Osteoblast (primary cell): ENCODE measurements around the gene LHFPL3. TPM values are rescaled to one million over a fixed set of nuclear protein-coding genes. Genes with fewer than 3 reads are reported as not detected.

Experiments used
- DNase-seq: peaks from one replicate; pipeline ENCODE4 v3.0.0; 2011; ENCODE audit warnings: low spot score, mixed read lengths; ENCODE audit not compliant: insufficient read length; ENCODE audit errors: missing footprints
- H2AFZ ChIP-seq: 2 replicates; pipeline ENCODE4 v1.6.0; 2011; ENCODE audit warnings: mild to moderate bottlenecking, low read length
- H3K27ac ChIP-seq: 2 replicates; pipeline ENCODE4 v1.5.1; 2011; ENCODE audit warnings: mild to moderate bottlenecking, low read depth, low read length, moderate library complexity
- H3K27me3 ChIP-seq: 2 replicates; pipeline ENCODE4 v1.6.0; 2012; ENCODE audit warnings: mild to moderate bottlenecking, control low read depth, inconsistent platforms, low read length, moderate library complexity; ENCODE audit not compliant: insufficient read depth
- H3K36me3 ChIP-seq: 2 replicates; pipeline ENCODE4 v1.5.1; 2011; ENCODE audit warnings: mild to moderate bottlenecking, low read length, control low read depth, moderate library complexity; ENCODE audit not compliant: insufficient read depth
- H3K4me1 ChIP-seq: 2 replicates; pipeline ENCODE4 v1.5.1; 2011; ENCODE audit warnings: mild to moderate bottlenecking, low read length, control low read depth, moderate library complexity; ENCODE audit not compliant: insufficient read depth
- H3K4me2 ChIP-seq: 2 replicates; pipeline ENCODE4 v1.6.0; 2011; ENCODE audit warnings: mild to moderate bottlenecking, low read length; ENCODE audit not compliant: insufficient read depth
- H3K4me3 ChIP-seq: fragments of 200-600 bp; sonication (generic); 3 replicates; pipeline ENCODE4 v1.5.1; 2012; ENCODE audit warnings: mild to moderate bottlenecking, low read length, inconsistent platforms; ENCODE audit not compliant: insufficient read depth
- H3K79me2 ChIP-seq: 2 replicates; pipeline ENCODE4 v1.6.0; 2012; ENCODE audit warnings: mild to moderate bottlenecking, low read length, control low read depth, inconsistent platforms; ENCODE audit not compliant: insufficient read depth
- H3K9me3 ChIP-seq: 2 replicates; pipeline ENCODE4 v1.5.1; 2011; ENCODE audit warnings: low read depth, low read length, control low read depth
- H4K20me1 ChIP-seq: 2 replicates; pipeline ENCODE4 v1.6.0; 2012; ENCODE audit warnings: mild to moderate bottlenecking, low read length, control low read depth; ENCODE audit not compliant: insufficient read depth
- CTCF ChIP-seq: IDR thresholded peaks from 2 replicates; pipeline ENCODE4 v1.5.1; 2011; ENCODE audit warnings: mild to moderate bottlenecking, low read depth, low read length, moderate library complexity; ENCODE audit errors: extremely low read depth
- total RNA-seq: library from RNA; depleted of rRNA; stranded (reverse); fragments of >200 nt; gene quantifications from 2 replicates; pipeline ENCODE4 v1.2.3, GENCODE V29; 2012

LHFPL3 gene
- total RNA-seq, 1 donor = not detected

- no peak for TF ChIP-seq CTCF
- no peak overlapping the region for H3K4me3 ChIP-seq
- no peak overlapping the region for H3K27ac ChIP-seq
- no peaks in the 10 kb centered on the region for H4K20me1 ChIP-seq
- H2AFZ ChIP-seq = no peak overlapping the region
- no peaks in the 10 kb centered on the region for H3K79me2 ChIP-seq
- no peak overlapping the region for H3K4me2 ChIP-seq
- H3K4me1 ChIP-seq = no peaks in the 10 kb centered on the region
- peaks cover 2% of the 10 kb centered on the region for H3K27me3 ChIP-seq
- DNase-seq = no peak
- H3K36me3 ChIP-seq = no peaks in the 10 kb centered on the region
- H3K9me3 ChIP-seq = no peaks in the 10 kb centered on the region
These were observed 527.5 kb downstream of the LHFPL3 start for GRCh38 chr7:104855861-104856260.

GRCh38 chr7:104857458-104858425 lies 529.3 kb downstream of the LHFPL3 start:
- H3K4me2 ChIP-seq = no peak overlapping the region
- H3K4me3 ChIP-seq = no peak overlapping the region
- no peaks in the 10 kb centered on the region for H3K36me3 ChIP-seq
- no peak for DNase-seq
- H2AFZ ChIP-seq = no peak overlapping the region
- no peak overlapping the region for H3K27ac ChIP-seq
- TF ChIP-seq CTCF = no peak
- no peaks in the 10 kb centered on the region for H3K4me1 ChIP-seq
- no peaks in the 10 kb centered on the region for H3K79me2 ChIP-seq
- no peaks in the 10 kb centered on the region for H4K20me1 ChIP-seq
- H3K27me3 ChIP-seq = peaks cover 12% of the 10 kb centered on the region
- no peaks in the 10 kb centered on the region for H3K9me3 ChIP-seq

- Histone ChIP-seq H2AFZ (no peak overlapping the region), H3K4me3 (no peak overlapping the region), H3K4me2 (no peak overlapping the region), H3K9me3 (no peaks in the 10 kb centered on the region), H3K79me2 (no peaks in the 10 kb centered on the region), H3K36me3 (no peaks in the 10 kb centered on the region), H3K4me1 (no peaks in the 10 kb centered on the region), H3K27me3 (peaks cover 12% of the 10 kb centered on the region), H4K20me1 (no peaks in the 10 kb centered on the region), H3K27ac (no peak overlapping the region)
- DNase-seq = no peak
- TF ChIP-seq CTCF = no peak
These were observed 531.5 kb downstream of the LHFPL3 start for GRCh38 chr7:104859754-104860426.
